Measurements from ENCODE around the gene ILK. TPM values are rescaled to one million over a fixed set of nuclear protein-coding genes. Genes with fewer than 3 reads are reported as not detected.

ILK gene
- total and polyA plus RNA-seq, 10 of the 15 experiments (the other 5 are each of a cell fraction or from before 2014, with no cell fraction given), result 51.8 to 163 (median 92.0) TPM

DNA sequence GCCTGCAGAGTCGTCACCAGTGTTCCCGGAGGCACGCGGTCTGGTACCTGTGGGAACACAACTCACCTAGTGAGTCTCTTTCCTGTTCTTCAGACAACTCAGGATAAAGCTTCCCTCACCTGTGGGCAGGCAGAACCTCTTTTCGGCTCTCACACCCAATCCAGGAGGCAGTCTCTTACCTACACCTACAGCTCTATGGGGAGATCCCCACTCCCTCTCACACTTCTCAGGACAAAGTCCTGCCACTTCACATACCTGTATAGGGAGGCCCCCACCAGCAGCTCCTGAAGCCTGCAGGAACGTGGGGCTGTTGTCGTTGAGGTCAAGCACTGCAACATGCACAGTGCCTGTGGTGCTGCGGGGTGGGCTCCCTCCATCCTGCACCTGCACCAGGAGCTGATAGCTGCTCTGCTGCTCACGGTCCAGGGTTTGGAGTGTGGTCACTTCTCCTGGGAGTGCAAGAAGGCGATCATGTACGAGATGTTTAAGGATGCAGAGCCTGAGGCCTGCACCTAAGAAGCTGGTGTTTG is 27.9 kb downstream of the ILK start (continued):
- TF ChIP-seq, protein P1, sequence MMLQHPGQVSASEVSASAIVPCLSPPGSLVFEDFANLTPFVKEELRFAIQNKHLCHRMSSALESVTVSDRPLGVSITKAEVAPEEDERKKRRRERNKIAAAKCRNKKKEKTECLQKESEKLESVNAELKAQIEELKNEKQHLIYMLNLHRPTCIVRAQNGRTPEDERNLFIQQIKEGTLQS (IDR thresholded peaks at IDR 0.05; ENCODE audit: borderline replicate concordance, extremely low read depth, low read depth, low read length), result no peak
- TF ChIP-seq ATF2 (IDR thresholded peaks at IDR 0.05; ENCODE audit: low read length) (no peak), KLF5 (IDR thresholded peaks at IDR 0.05; ENCODE audit: partially characterized antibody) (no peak), HDAC6 (IDR thresholded peaks at IDR 0.05; ENCODE audit: unreplicated experiment) (no peak)

- no peak overlapping the region for H3K4me3 ChIP-seq
- FAIRE-seq (no peak), ATAC-seq (no peak), DNase-seq (ENCODE audit: low read depth, low spot score) (no peak)
- ChIA-PET CTCF (interaction anchor here (1.2 to 1.5 kb wide), 2 partner anchors 28 to 253 kb away, joined by 3 read pairs; partner anchors contain the start of gene ILK), RAD21 (ENCODE audit: unreplicated experiment) (no interaction called here), SMC1A (ENCODE audit: uncharacterized antibody, unreplicated experiment) (no interaction called here), POLR2A (no interaction called here)
- H3K27me3 ChIP-seq (replicated peaks in 1 of 2; ENCODE audit: control insufficient read depth in 2 of 2, insufficient read depth in 2 of 2, low read length in 1 of 2), result no peaks in the 10 kb centered on the region
- TF ChIP-seq, protein P2, sequence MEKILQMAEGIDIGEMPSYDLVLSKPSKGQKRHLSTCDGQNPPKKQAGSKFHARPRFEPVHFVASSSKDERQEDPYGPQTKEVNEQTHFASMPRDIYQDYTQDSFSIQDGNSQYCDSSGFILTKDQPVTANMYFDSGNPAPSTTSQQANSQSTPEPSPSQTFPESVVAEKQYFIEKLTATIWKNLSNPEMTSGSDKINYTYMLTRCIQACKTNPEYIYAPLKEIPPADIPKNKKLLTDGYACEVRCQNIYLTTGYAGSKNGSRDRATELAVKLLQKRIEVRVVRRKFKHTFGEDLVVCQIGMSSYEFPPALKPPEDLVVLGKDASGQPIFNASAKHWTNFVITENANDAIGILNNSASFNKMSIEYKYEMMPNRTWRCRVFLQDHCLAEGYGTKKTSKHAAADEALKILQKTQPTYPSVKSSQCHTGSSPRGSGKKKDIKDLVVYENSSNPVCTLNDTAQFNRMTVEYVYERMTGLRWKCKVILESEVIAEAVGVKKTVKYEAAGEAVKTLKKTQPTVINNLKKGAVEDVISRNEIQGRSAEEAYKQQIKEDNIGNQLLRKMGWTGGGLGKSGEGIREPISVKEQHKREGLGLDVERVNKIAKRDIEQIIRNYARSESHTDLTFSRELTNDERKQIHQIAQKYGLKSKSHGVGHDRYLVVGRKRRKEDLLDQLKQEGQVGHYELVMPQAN (conservative IDR thresholded peaks at IDR 0.05), result no peak
- TF ChIP-seq TCF3 (IDR thresholded peaks at IDR 0.05; ENCODE audit: borderline replicate concordance, insufficient read depth, low read depth, low read length), result no peak
- TF ChIP-seq BACH1 (IDR thresholded peaks at IDR 0.05; ENCODE audit: borderline replicate concordance), result no peak
- TF ChIP-seq KDM1A (IDR thresholded peaks at IDR 0.05; ENCODE audit: borderline replicate concordance), result no peak
- no peak for TF ChIP-seq SREBF2 (IDR thresholded peaks at IDR 0.05; ENCODE audit: low read length)
- TF ChIP-seq SMAD1 (IDR thresholded peaks at IDR 0.05; ENCODE audit: low read depth, partially characterized antibody), result no peak
- TF ChIP-seq, protein P3, sequence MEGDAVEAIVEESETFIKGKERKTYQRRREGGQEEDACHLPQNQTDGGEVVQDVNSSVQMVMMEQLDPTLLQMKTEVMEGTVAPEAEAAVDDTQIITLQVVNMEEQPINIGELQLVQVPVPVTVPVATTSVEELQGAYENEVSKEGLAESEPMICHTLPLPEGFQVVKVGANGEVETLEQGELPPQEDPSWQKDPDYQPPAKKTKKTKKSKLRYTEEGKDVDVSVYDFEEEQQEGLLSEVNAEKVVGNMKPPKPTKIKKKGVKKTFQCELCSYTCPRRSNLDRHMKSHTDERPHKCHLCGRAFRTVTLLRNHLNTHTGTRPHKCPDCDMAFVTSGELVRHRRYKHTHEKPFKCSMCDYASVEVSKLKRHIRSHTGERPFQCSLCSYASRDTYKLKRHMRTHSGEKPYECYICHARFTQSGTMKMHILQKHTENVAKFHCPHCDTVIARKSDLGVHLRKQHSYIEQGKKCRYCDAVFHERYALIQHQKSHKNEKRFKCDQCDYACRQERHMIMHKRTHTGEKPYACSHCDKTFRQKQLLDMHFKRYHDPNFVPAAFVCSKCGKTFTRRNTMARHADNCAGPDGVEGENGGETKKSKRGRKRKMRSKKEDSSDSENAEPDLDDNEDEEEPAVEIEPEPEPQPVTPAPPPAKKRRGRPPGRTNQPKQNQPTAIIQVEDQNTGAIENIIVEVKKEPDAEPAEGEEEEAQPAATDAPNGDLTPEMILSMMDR (IDR thresholded peaks at IDR 0.05 in 2 of 3, conservative IDR thresholded peaks at IDR 0.05 in 1 of 3; ENCODE audit: control insufficient read depth in 2 of 3, extremely low read depth in 1 of 3, insufficient read depth in 1 of 3, low read depth in 3 of 3, low read length in 3 of 3), result no peak
- no peak overlapping the region for H3K9ac ChIP-seq (ENCODE audit: control insufficient read depth, insufficient read depth, low read length)
- H3K79me2 ChIP-seq (ENCODE audit: control insufficient read depth, insufficient read depth, low read length), result no peaks in the 10 kb centered on the region
- H2AFZ ChIP-seq (ENCODE audit: control insufficient read depth, low read depth, low read length), result no peak overlapping the region
- no peaks in the 10 kb centered on the region for H3K36me3 ChIP-seq (ENCODE audit: control insufficient read depth in 2 of 2, insufficient read depth in 2 of 2, low read length in 1 of 2)
- 43% methylated on average over 28 of the region's 29 CpGs for WGBS (ENCODE audit: insufficient coverage, insufficient replicate concordance, low lambda C conversion rate, missing lambda C conversion rate)
- H3K4me1 ChIP-seq (ENCODE audit: control insufficient read depth, insufficient read depth, low read length), result peaks cover 5% of the 10 kb centered on the region
- no peak overlapping the region for H3K4me2 ChIP-seq (ENCODE audit: control insufficient read depth, insufficient read depth)
- intact Hi-C loops (cut with micrococcal nuclease; ENCODE audit: unreplicated experiment) (no loop called here), in situ Hi-C loops (cut with MboI) (no loop called here)
- no peaks in the 10 kb centered on the region for H4K20me1 ChIP-seq (ENCODE audit: control insufficient read depth, insufficient read depth)
- H3K9me3 ChIP-seq (replicated peaks; ENCODE audit: control insufficient read depth, insufficient read depth, low read length), result no peaks in the 10 kb centered on the region
- no peak overlapping the region for H3K27ac ChIP-seq (ENCODE audit: control insufficient read depth, insufficient read depth)
- no TSS peak for BruUV-seq (replicated peaks)
Measured at GRCh38 chr11:6632116-6633073, 28.8 kb downstream of the ILK start.

Data from GM12878 (cell line).